ENCODE data around the gene CDH8. TPM values are rescaled to one million over a fixed set of nuclear protein-coding genes. Genes with fewer than 3 reads are reported as not detected.

CDH8 gene
- total and polyA plus RNA-seq, 2 of the 4 experiments (the other 2 are of a cell fraction) = not detected

DNA sequence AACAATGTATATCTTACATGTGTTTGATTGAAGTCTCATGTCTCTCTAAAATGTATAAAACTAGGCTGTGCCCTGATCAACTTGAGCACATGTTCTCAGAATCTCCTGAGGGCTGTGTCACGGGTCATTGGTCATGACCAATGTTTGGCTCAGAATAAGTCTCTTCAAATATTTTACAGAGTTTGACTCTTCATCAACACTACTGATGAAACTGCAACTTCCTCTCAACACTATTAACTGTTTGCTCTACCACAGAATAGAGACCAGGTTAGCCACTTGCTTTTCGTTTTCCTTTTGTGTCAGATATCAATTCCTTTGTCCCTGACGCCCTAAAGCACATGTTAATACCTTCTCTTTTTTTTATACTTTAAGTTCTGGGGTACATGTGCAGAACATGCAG, 358.1 kb downstream of the CDH8 start:
- no peaks in the 10 kb centered on the region for H4K20me1 ChIP-seq (ENCODE audit: insufficient read depth, low read length)

More for the DNA sequence above, 358.1 kb downstream of the CDH8 start:
- Histone ChIP-seq H3K4me2 (ENCODE audit: low read depth, low read length) (no peak overlapping the region), H4K8ac (ENCODE audit: low read depth in 2 of 2, low read length in 2 of 2) (no peak overlapping the region), H2AK5ac (ENCODE audit: low read depth, low read length) (no peak overlapping the region), H2BK120ac (ENCODE audit: low read depth, low read length) (no peak overlapping the region), H2AK9ac (replicated peaks; ENCODE audit: low read depth, low read length, poor library complexity) (no peak overlapping the region), H3K9me1 (ENCODE audit: insufficient read depth, low read length) (no peaks in the 10 kb centered on the region), H4K5ac (ENCODE audit: low read depth, low read length) (no peak overlapping the region), H3K36me3 (ENCODE audit: control insufficient read depth, insufficient read depth, low read length) (no peaks in the 10 kb centered on the region), H3K14ac (replicated peaks; ENCODE audit: low read depth, low read length) (no peak overlapping the region), H2BK5ac (ENCODE audit: low read depth, low read length, poor library complexity, severe bottlenecking) (no peak overlapping the region), H2AFZ (replicated peaks; ENCODE audit: low read length, poor library complexity) (no peak overlapping the region), H2BK15ac (ENCODE audit: low read depth, low read length) (no peak overlapping the region), H3K4ac (ENCODE audit: low read depth, low read length) (no peak overlapping the region), H3K4me1 (ENCODE audit: control insufficient read depth, insufficient read depth, low read length) (no peaks in the 10 kb centered on the region), H3K18ac (ENCODE audit: low read depth, low read length) (no peak overlapping the region), H3K9ac (ENCODE audit: low read depth, low read length) (no peak overlapping the region), H3K23ac (ENCODE audit: low read depth, low read length) (no peak overlapping the region), H3K4me3 (ENCODE audit: insufficient read depth, low read depth, low read length) (no peak overlapping the region), H3K27ac (ENCODE audit: insufficient read depth, low read length) (no peak overlapping the region), H2BK20ac (ENCODE audit: low read depth, low read length) (no peak overlapping the region), H3K79me1 (ENCODE audit: low read depth in 1 of 2, low read length in 2 of 2) (no peaks in the 10 kb centered on the region), H3K56ac (ENCODE audit: extremely low read depth, insufficient read depth, low read length) (no peak overlapping the region), H3K27me3 (ENCODE audit: control insufficient read depth, insufficient read depth, low read length) (no peaks in the 10 kb centered on the region), H4K91ac (ENCODE audit: insufficient read depth, low read depth, low read length) (no peak overlapping the region), H3K9me3 (ENCODE audit: control insufficient read depth, insufficient read depth, low read length) (no peaks in the 10 kb centered on the region)
- DNase-seq (no peak), ATAC-seq (ENCODE audit: low read depth) (no peak)
- no CpG with 5 or more reads among the region's 3 CpGs for WGBS, 2 experiments (ENCODE audit: extremely low coverage in 2 of 2, insufficient read length in 1 of 2)
- dilution Hi-C loops (cut with HindIII; ENCODE audit: low sequenced_read_pairs, unreplicated experiment) = no loop called here
- ChIA-PET POLR2A (ENCODE audit: unreplicated experiment) (no interaction called here), CTCF (no interaction called here)
- in situ Hi-C loops (cut with MboI; ENCODE audit: low sequenced_read_pairs) = no loop called here
- TF ChIP-seq CHD1 (IDR thresholded peaks at IDR 0.05; ENCODE audit: low read depth, low read length) = no peak
- no TSS peak for BruUV-seq (replicated peaks)
- intact Hi-C loops (cut with micrococcal nuclease) = no loop called here
